HepG2 (cell line): ENCODE measurements around the gene AMER3. TPM values are rescaled to one million over a fixed set of nuclear protein-coding genes. Genes with fewer than 3 reads are reported as not detected.

Experiments used
- ATAC-seq: fragments of 200-7000 bp; cut with Tn5 transposase; 3 replicates; pipeline ENCODE4 v1.9.1; 2020; ENCODE audit warnings: mild to moderate bottlenecking, moderate library complexity
- BruUV-seq: library from RNA; stranded (reverse); fragments of 400-500 nt; replicated peaks from 2 replicates; lab custom pipeline; 2021; lab: Mats Ljungman, UMichigan
- CTCF ChIA-PET: fragments of 300-600 bp; formaldehyde crosslinking; extraction: SDS; loops from one replicate; lab custom pipeline; 2021; ENCODE audit warnings: low total read pairs, inconsistent platforms, low intra/inter-chr PET ratio; lab: Yijun Ruan, JAX
- POLR2A ChIA-PET: fragments of 350-600 bp; sonication (Branson Sonifier 250); formaldehyde crosslinking; loops from one replicate; lab custom pipeline; 2020; ENCODE audit warnings: antibody characterized with exemption, inconsistent platforms; lab: Yijun Ruan, JAX
- DNase-seq: peaks from one replicate; pipeline ENCODE4 v3.0.0-alpha.2; 2015; ENCODE audit warnings: low spot score
- FAIRE-seq: peaks from 3 replicates; lab custom pipeline; 2011; peaks lifted over from hg19 to GRCh38; lab: Jason Lieb, UNC
- H2AFZ ChIP-seq: one replicate; pipeline ENCODE4 v1.6.1; 2011; ENCODE audit warnings: low read length, inconsistent platforms
- H3K27ac ChIP-seq: fragments of 300-600 bp; 3 replicates; pipeline ENCODE4 v1.8.0; 2011; ENCODE audit warnings: mixed run types, mild to moderate bottlenecking, mixed read lengths, low read length, inconsistent platforms; ENCODE audit not compliant: insufficient read depth; ENCODE audit errors: extremely low read length
- H3K27me3 ChIP-seq, 2 experiments: fragments of 200-600 bp in 1 of 2; 2 replicates in 1 of 2; 3 replicates in 1 of 2; pipeline versions ENCODE4 v1.6.0 to v1.8.0; 2011; ENCODE audit warnings: low read length in 2 of 2, mild to moderate bottlenecking in 2 of 2, moderate library complexity in 2 of 2, inconsistent platforms in 1 of 2; ENCODE audit not compliant: insufficient read depth in 2 of 2, control insufficient read depth in 1 of 2
- H3K36me3 ChIP-seq, 2 experiments: fragments of 200-600 bp in 1 of 2; replicated peaks in 1 of 2; 2 replicates in 1 of 2; 3 replicates in 1 of 2; pipeline versions ENCODE4 v1.5.1 to v1.8.0; 2011; ENCODE audit warnings: low read length in 2 of 2, inconsistent platforms in 1 of 2; ENCODE audit not compliant: insufficient read depth in 2 of 2, control insufficient read depth in 1 of 2
- H3K4me1 ChIP-seq: 2 replicates; pipeline ENCODE4 v1.5.1; 2012; ENCODE audit warnings: low read length, inconsistent platforms; ENCODE audit not compliant: insufficient read depth
- H3K4me2 ChIP-seq: 2 replicates; pipeline ENCODE4 v1.6.0; 2011; ENCODE audit warnings: low read depth, low read length, inconsistent platforms
- H3K4me3 ChIP-seq, 3 experiments: fragments of 200-600 bp in 1 of 3; sonication (generic), shearing (Covaris generic) in 1 of 3; replicated peaks in 1 of 3; 2 replicates each; pipeline ENCODE4 v1.5.1; 2011 to 2016; ENCODE audit warnings: low read length in 3 of 3, inconsistent platforms in 2 of 3, low read depth in 2 of 3, mild to moderate bottlenecking in 2 of 3, control low read depth in 1 of 3, mixed read lengths in 1 of 3; ENCODE audit not compliant: insufficient read depth in 1 of 3
- H3K79me2 ChIP-seq: one replicate; pipeline ENCODE4 v1.6.1; 2011; ENCODE audit warnings: low read length, inconsistent platforms; ENCODE audit not compliant: insufficient read depth
- H3K9ac ChIP-seq: 2 replicates; pipeline ENCODE4 v1.6.0; 2011; ENCODE audit warnings: mild to moderate bottlenecking, low read depth, low read length, inconsistent platforms; ENCODE audit not compliant: insufficient read depth
- H3K9me3 ChIP-seq: 2 replicates; pipeline ENCODE4 v1.5.1; 2012; ENCODE audit warnings: mild to moderate bottlenecking, low read length
- H4K20me1 ChIP-seq: 2 replicates; pipeline ENCODE4 v1.6.0; 2011; ENCODE audit warnings: inconsistent platforms, mild to moderate bottlenecking, low read length, moderate library complexity; ENCODE audit not compliant: insufficient read depth
- ATAD3A ChIP-seq: sonication (generic); formaldehyde crosslinking; IDR thresholded peaks from 2 replicates; pipeline ENCODE4 v1.4.0; 2020; ENCODE audit warnings: missing genetic modification reagents
- CCAR2 ChIP-seq: fragments of 200-400 bp; formaldehyde crosslinking; optimal IDR thresholded peaks from 2 replicates; pipeline ENCODE3; 2018; ENCODE audit warnings: low read depth, mild to moderate bottlenecking, low read length, moderate library complexity
- E2F1 ChIP-seq: sonication (generic); formaldehyde crosslinking; IDR thresholded peaks from 2 replicates; pipeline ENCODE4 v1.5.0; 2020; ENCODE audit warnings: missing genetic modification reagents
- HNF4A ChIP-seq: sonication (generic); formaldehyde crosslinking; IDR thresholded peaks from 2 replicates; pipeline ENCODE4 v1.4.0; 2020; ENCODE audit warnings: missing genetic modification reagents
- KDM6A ChIP-seq: IDR thresholded peaks from 2 replicates; pipeline ENCODE4 v1.6.1; 2016; ENCODE audit warnings: low read depth
- KMT2A ChIP-seq: sonication (generic); formaldehyde crosslinking; IDR thresholded peaks from 2 replicates; pipeline ENCODE4 v1.4.0; 2020; ENCODE audit warnings: missing genetic modification reagents
- LCORL ChIP-seq, 2 experiments: fragments of 450-650 bp in 1 of 2; sonication (generic) in 1 of 2; formaldehyde crosslinking in 1 of 2; IDR thresholded peaks; 2 replicates each; pipeline versions ENCODE4 v1.5.0 to v1.6.1; 2017 to 2020; ENCODE audit warnings: antibody characterized with exemption in 1 of 2, missing genetic modification reagents in 1 of 2
- MED13 ChIP-seq: sonication (generic); formaldehyde crosslinking; IDR thresholded peaks from 2 replicates; pipeline ENCODE4 v1.5.0; 2020; ENCODE audit warnings: missing genetic modification reagents
- MXD4 ChIP-seq: IDR thresholded peaks from 2 replicates; pipeline ENCODE4 v1.6.1; 2016; ENCODE audit warnings: mild to moderate bottlenecking, missing biosample characterization, missing genetic modification reagents
- PAWR ChIP-seq: sonication (generic); formaldehyde crosslinking; IDR thresholded peaks from 2 replicates; pipeline ENCODE4 v1.4.0; 2020; ENCODE audit warnings: missing genetic modification reagents, mild to moderate bottlenecking, borderline replicate concordance
- PHF8 ChIP-seq: sonication (generic); formaldehyde crosslinking; IDR thresholded peaks from 2 replicates; pipeline ENCODE4 v1.5.0; 2020; ENCODE audit warnings: missing genetic modification reagents
- SOX6 ChIP-seq, 2 experiments: fragments of 450-650 bp in 1 of 2; sonication (generic) in 1 of 2; formaldehyde crosslinking in 1 of 2; IDR thresholded peaks; 2 replicates each; pipeline versions ENCODE4 v1.4.0 to v1.6.1; 2017 to 2020; ENCODE audit warnings: antibody characterized with exemption in 1 of 2, mild to moderate bottlenecking in 1 of 2, missing genetic modification reagents in 1 of 2
- SPEN ChIP-seq: sonication (generic); formaldehyde crosslinking; IDR thresholded peaks from 2 replicates; pipeline ENCODE4 v1.5.1; 2020; ENCODE audit warnings: low read depth, mild to moderate bottlenecking, missing genetic modification reagents
- TOE1 ChIP-seq: sonication (generic); formaldehyde crosslinking; IDR thresholded peaks from 2 replicates; pipeline ENCODE4 v1.4.0; 2020; ENCODE audit warnings: mild to moderate bottlenecking, missing genetic modification reagents
- WIZ ChIP-seq: sonication (generic); formaldehyde crosslinking; IDR thresholded peaks from 2 replicates; pipeline ENCODE4 v1.5.1; 2020; ENCODE audit warnings: mild to moderate bottlenecking, missing genetic modification reagents
- YY1 ChIP-seq: IDR thresholded peaks from 2 replicates; pipeline ENCODE4 v1.6.1; 2011; ENCODE audit warnings: low read length, low read depth, moderate library complexity, mild to moderate bottlenecking; ENCODE audit not compliant: insufficient read depth, insufficient replicate concordance
- ZBTB7B ChIP-seq: sonication (generic); formaldehyde crosslinking; IDR thresholded peaks from 2 replicates; pipeline ENCODE4 v1.4.0; 2020; ENCODE audit warnings: missing genetic modification reagents
- ZNF232 ChIP-seq: sonication (generic); formaldehyde crosslinking; IDR thresholded peaks from 2 replicates; pipeline ENCODE4 v1.4.0; 2020; ENCODE audit warnings: missing genetic modification reagents, borderline replicate concordance
- ZNF335 ChIP-seq: sonication (generic); formaldehyde crosslinking; IDR thresholded peaks from 2 replicates; pipeline ENCODE4 v1.4.0; 2020; ENCODE audit warnings: missing genetic modification reagents
- WGBS: methylation state at CpG from one replicate; pipeline ENCODE4 v1.1.6; 2017; ENCODE audit warnings: low lambda C conversion rate; 5-methylcytosine and 5-hydroxymethylcytosine counted together
- in situ Hi-C: cut with HindIII; loops from 2 replicates; pipeline ENCODE4 v1.10.0; 2017; ENCODE audit warnings: low pct_unique_long_range_greater_than_20kb; ENCODE audit not compliant: extremely low pct_ligation_motif_present
- intact Hi-C: fragments of 100-400 bp; cut with micrococcal nuclease; formaldehyde crosslinking; loops from one replicate; pipeline ENCODE4 v1.10.0; 2022; ENCODE audit not compliant: unreplicated experiment
- polyA plus RNA-seq, 8 experiments: library from polyadenylated mRNA; depleted of rRNA in 3 of 8; stranded (reverse) in 7 of 8; unstranded in 1 of 8; fragments of >200 nt; fragmentation: Illumina TruSeq in 4 of 8; extraction: Trizol in 4 of 8; gene quantifications; 2 replicates each; pipeline versions ENCODE4 v1.2.1 to v1.2.3, GENCODE V29; 2011 to 2016; ENCODE audit warnings: low read depth in 4 of 8, missing spikeins in 1 of 8, mixed read lengths in 1 of 8; ENCODE audit not compliant: insufficient read depth in 1 of 8
- total RNA-seq, 5 experiments: library from RNA; depleted of rRNA; stranded (reverse); fragments of >200 nt; fragmentation: Illumina TruSeq; extraction: Trizol; gene quantifications; 2 replicates each; pipeline ENCODE4 v1.2.3, GENCODE V29; 2016; ENCODE audit warnings: low read depth in 1 of 5

The AMER3 gene
- total and polyA plus RNA-seq, 2 of the 13 experiments (the other 11 are each of a cell fraction or from before 2014, with no cell fraction given), result not detected

- TF ChIP-seq PAWR (CRISPR knock-in tag), result no peak
- TF ChIP-seq CCAR2, result no peak
- TF ChIP-seq KDM6A, result no peak
- no peak for TF ChIP-seq KMT2A (CRISPR knock-in tag)
- no peak for TF ChIP-seq ATAD3A (CRISPR knock-in tag)
Measured at GRCh38 chr2:130749078-130749477, 6.3 kb upstream of the AMER3 start (continued).

- intact Hi-C loops (no loop called here), in situ Hi-C loops (no loop called here)
- H3K27me3 ChIP-seq, result peaks cover 0 to 15% of the 10 kb centered on the region in 2 experiments; a peak in 2 of 5 replicates
- CTCF ChIA-PET, result no interaction called here
- DNase-seq (no peak), ATAC-seq (no peak), FAIRE-seq (no peak)
- H2AFZ ChIP-seq, result no peak overlapping the region
- H3K79me2 ChIP-seq, result no peaks in the 10 kb centered on the region
- H3K4me1 ChIP-seq, result peaks cover 7% of the 10 kb centered on the region
- POLR2A ChIA-PET, result no interaction called here
- no peak overlapping the region for H3K27ac ChIP-seq
- H3K9me3 ChIP-seq, result no peaks in the 10 kb centered on the region
- no peak overlapping the region for H3K4me3 ChIP-seq
- H4K20me1 ChIP-seq, result no peaks in the 10 kb centered on the region
- TF ChIP-seq TOE1 (CRISPR knock-in tag) (no peak), WIZ (CRISPR knock-in tag) (no peak), SPEN (CRISPR knock-in tag) (no peak), SOX6 (IDR thresholded peaks at IDR 0.05) (no peak), SOX6 (CRISPR knock-in tag; IDR thresholded peaks at IDR 0.05) (no peak), E2F1 (CRISPR knock-in tag) (no peak), ZNF335 (CRISPR knock-in tag) (no peak), ZNF232 (CRISPR knock-in tag) (no peak), YY1 (no peak), PHF8 (CRISPR knock-in tag) (no peak), HNF4A (CRISPR knock-in tag) (no peak), ZBTB7B (no peak), LCORL (IDR thresholded peaks at IDR 0.05) (no peak), LCORL (CRISPR knock-in tag; IDR thresholded peaks at IDR 0.05) (no peak), MXD4 (CRISPR knock-in tag) (no peak), MED13 (CRISPR knock-in tag) (no peak)
- no peak overlapping the region for H3K4me2 ChIP-seq
- WGBS, result 43% methylated on average over 6 of the region's 6 CpGs
- no peak overlapping the region for H3K9ac ChIP-seq
- BruUV-seq, result no TSS peak
- no peaks in the 10 kb centered on the region for H3K36me3 ChIP-seq
Measured at GRCh38 chr2:130749641-130750040, 5.7 kb upstream of the AMER3 start.
